KG1 (cell line): ENCODE results near the gene GPR160.

Source experiments
- DNase-seq: peaks from one replicate; lab custom pipeline; 2025; lab: John Stamatoyannopoulos, UW

Gene GPR160

DNA sequence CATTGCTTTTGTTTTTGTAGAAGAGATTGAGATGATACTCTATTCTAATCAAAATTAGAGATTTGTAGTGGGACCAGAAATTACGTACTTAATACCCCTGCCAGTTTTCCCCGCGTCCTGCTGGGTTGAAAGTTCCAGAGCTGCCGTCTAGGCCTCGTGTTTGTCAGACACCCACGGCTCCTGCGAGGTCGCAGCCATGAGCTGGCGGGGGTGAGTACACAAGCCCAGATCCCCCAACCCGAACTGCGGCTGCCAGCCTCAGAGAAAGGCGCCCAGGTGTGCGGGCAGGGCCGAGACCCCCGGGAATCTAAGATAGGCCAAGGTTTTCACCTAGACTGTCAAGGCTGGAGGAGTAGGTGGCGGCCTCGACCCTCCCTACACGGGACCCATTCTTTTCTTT lies 26.3 kb downstream of the GPR160 start:
- DNase-seq = no peak

DNA sequence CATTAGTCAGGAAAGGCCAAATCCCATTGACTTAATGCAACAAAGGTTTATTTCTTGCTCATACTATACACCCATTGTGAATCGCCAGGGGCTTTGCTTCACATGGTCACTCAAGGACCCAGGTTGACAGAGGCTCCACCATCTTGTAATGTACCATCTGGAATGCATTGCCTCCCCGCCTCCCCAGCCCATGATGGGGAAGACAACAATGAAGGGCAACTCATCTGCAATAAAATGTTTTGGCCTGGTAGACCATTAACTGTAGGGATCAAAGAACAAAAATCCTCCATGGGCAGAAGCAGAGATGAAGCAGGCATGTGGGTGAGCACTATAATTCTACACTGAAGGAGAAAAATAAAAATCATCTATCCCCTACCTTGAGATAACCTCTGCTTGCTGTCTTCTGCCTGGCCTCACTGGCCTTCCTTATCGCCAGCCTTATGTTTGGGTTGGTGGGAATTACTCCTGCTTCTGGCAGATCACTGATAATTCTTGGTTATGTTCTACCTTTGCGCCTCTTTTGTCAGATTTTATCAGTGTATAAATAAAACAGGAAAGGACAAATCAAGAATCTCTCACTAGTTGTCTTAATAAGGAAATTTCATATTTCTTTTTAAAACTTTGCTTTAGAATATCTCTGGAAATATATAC lies 37.8 kb downstream of the GPR160 start:
- DNase-seq = no peak

DNA sequence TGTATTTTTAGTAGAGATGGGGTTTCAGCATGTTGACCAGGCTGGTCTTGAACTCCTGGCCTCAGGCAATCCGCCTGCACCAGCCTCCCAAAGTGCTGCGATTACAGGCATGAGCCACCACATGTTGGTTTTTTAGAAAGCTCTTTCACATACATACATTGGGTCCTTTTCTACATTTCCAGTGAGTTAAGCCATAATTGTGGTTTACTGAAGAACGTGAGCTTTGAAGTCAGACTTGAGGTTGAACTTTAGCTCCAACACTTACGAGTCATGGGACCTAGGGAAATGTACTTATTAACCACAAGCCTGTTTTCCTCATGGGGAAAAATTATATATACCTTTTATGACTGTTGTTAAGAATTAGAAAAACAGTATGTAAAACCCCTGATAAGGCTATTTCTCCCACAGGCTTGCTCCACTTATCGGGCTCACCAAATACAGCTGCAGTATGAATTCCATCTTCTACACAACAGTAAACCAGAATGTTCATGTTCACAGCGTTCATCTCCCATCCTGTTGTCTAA lies 39.0 kb downstream of the GPR160 start:
- no peak for DNase-seq

DNA sequence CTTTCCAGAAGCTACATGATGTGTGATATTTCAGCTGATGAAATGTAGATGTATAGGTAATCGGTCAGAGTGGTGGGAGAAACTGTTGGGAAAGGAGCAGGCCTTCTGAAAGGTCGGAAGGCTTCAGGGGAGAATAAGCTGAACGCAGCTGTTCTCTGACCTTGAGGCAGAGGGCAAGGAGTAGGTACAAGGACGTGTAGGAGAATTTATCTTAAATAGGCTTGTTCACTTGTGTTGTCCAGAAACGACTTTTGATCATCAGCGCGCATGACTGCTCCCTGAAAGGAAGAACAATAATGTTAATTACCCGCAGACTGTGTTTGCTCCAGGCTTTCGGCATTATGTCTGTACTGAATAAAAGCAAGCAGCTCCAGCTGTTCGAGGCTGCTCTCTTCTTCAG lies 39.6 kb downstream of the GPR160 start:
- DNase-seq = no peak

DNA sequence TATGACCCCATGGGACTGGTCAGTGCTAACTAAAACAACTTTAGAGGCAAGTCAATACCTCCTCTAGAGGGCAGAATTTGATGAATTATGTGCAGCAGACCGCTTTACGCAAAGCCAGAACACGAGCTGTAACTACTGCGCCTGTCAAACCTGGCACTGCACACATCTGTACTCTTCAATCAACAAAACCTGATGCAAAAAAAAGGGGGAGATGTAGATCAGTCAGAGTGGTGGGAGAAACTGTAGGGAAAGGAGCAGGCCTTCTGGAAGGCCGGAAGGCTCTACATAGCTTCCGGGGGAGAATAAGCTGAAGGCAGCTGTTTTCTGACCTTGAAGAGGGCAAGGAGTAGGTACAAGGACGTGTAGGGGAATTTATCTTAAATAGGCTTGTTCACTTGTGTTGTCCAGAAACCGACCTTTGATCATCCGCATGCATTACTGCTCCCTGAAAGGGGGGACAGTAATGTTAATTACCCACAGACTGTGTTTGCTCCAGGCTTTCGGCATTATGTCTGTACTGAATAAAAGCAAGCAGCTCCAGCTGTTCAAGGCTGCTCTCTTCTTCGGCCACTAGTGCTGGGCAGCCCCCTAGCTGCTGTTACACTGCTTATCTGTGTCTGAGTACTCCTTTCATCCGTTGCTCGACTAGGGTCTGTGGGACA lies 41.0 kb downstream of the GPR160 start:
- no peak for DNase-seq

DNA sequence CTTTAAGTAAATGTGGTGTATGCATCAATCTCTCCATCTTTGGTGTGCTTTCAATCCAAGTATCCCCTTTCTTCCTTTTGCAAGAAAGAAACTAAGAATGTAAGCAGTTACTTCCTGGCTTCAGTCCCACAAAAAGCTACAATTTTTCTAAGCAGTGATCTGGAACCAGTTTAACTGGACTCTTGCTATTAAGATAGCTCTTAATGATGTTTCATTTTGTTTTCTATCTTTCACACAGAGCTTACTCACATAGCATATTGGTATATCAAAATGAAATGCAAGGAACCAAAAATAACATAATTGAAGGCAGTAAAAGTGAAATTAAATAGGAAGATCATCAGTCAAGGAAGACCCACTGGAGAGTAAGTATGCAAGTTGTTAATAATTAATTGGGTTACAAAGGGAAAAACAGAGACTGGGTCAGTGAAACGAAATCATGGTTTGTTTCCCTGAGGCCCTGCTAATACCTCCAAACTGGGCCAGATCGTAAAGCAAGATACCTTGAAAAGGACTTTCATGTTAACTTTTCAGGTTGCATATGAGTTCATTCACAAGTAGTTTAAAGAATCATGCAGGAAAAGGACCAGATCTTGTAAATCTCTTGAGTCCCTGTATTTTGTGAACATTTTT lies 41.9 kb downstream of the GPR160 start:
- DNase-seq = no peak

DNA sequence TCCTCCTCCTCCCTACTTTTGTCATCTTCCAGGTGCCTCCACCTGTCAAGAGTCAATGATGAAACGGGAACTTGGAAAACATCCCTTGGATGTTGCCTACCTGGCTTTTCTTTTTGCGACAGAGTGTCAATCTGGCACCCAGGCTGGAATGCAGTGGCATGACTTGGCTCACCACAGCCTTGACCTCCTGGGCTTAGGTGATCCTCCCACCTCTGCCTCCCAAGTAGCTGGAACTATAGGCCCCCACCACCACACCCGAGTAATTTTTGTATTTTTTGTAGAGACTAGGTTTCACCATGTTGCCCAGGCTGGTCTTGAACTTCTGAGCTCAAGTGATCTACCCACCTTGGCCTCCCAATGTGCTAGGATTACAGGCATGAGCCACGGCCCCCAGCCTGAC lies 42.8 kb downstream of the GPR160 start:
- no peak for DNase-seq

DNA sequence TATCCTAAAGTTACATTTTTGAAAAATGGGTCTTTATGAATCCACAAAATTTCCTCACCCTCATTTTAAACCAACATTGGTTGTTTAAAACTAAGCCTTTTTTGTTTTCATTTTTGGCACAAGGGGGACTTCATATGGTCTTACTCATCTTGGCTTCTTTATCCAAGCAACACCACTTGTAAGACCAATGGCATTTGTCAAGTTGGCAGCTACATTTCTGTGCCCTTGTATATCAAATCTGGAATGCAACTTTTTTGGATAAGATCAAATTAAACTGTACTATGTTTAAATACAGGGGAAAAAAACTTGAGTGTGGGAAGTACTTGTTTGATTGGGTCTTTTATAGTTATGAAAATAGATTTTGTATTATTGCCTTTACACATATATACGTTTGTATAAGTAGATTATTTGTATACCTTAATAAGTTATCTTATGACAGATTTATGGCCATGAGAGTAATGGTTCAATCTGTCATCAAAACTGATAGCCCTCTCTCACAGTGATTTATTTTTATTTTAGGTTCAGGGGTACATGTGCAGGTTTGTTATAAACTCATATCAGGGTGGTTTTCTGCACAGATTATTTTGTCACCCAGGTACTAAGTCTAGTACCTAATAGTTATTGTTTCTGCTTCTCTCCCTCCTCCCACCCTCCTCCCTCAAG lies 43.4 kb downstream of the GPR160 start:
- no peak for DNase-seq

DNA sequence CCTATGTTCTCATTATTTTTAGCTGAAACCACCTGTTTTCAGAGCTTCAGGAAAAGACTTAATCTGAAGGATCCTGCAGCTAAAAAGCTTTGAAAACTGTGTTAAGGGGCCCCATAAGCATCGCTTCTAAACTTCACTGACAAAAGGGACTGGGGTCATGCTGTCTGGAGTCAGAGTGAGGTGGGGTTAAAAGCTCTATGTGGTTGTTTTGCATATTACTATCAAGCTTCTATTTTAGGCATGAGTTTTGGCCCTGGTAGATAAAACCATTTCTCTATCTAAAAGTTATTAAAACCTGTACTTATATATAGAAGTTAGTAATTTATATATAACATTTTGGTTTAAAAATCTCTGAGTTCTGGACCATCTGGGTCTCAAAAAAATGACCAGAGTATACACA lies 45.5 kb downstream of the GPR160 start:
- DNase-seq = no peak

DNA sequence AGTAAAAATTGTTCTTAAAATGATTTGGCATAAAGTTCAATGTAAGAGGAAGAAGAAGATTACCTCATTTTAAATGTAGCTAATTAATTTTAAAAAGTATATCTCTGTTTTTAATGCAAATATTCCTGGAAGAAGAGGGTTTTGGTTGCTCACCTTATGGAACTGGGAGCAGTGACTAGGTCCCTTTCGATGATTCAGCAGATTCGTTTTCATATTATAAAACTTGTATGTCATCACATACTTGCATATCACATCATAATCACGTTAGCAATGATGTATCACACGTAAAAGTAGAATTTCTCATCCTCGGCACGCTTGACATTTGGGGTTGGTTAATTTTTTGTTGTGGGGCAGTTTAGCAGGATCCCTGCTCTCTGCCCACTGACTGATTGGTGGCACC lies 47.6 kb downstream of the GPR160 start:
- DNase-seq = no peak

DNA sequence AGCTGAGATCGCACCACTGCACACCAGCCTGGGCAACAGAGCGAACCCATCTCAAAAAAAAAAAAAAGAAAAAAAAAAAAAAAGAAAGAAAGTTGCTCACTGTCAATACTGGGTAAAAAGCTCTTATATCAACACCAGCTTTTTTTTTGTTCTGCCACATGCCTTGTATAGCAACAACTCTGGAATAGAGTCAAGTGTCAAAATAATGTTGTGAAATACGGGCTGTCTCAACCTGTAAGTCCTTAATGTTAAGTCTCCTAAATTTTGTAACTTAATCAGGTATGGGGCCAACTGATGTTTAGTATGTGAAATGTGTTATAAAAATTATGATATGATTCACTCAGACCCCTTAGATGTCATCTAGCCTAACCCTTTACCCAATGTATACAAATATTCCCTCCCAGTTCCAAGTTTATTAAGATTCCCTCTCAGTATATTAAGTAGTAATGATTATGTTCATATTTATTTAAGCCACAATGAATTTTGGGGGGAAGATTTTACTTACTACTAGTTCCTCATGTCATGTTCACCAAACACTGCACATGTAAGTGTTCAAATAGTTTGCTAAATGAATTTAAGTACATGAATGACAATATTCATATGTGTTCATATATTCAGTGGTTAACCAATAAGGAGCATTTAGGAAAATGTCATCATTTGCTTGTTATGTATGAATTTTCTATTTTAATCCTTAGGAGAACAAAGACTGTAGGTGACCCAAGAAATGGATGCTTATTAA lies 52.2 kb downstream of the GPR160 start:
- no peak for DNase-seq

DNA sequence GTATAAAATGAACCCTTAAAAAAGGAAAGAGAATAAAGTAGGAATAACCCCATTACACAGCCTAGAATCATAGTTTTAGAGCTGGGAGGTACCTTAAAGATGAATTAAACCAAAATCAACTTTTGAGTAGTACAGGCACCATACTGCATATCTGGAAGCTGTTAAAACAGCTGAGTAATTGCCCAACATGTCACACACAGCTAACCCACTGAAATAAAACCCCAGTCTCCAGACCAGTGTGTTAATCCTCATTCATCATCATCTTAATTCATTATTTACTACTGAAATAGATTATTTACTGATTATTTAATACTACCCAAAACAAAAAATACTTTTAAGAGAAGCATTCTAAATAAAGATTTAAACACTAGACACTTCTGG lies 52.8 kb downstream of the GPR160 start:
- DNase-seq = no peak

DNA sequence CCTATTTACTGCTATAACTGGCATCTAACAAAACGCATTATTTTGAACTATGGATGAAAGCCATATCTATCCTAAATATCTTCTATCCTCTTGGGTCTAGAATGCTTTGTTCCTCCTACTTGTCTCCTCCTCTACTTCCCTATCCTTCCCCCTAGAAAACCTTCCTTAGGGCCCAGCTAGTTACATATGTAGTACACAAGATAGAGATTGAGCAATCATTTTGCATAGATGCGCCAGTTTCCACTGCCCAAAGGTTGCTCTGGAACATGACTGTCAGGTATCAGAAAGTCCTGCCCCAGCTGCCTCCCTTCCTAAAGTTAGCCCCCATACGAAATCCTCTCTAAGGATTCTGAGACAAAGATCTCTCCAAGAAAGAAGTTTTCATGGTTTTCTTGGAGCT lies 55.1 kb downstream of the GPR160 start:
- DNase-seq = no peak

DNA sequence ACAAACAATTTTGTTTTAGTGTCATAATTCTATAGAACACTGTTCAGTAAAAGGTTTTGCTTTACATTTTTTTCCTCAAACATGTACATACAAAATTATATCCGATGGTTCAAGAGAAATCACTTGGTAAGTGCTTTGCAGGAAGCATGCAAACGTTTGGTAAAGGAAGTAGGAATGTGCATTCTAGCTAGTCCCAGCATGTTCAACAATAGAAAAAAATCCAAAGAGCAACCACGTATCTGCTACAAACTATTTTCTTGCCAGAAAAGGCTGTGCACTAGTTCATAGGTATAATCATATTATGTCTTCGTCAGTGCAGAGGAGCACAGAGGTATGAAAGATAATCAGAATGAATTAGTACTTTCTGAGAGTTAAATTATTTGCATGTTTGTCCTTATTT lies 58.0 kb downstream of the GPR160 start:
- DNase-seq = no peak

DNA sequence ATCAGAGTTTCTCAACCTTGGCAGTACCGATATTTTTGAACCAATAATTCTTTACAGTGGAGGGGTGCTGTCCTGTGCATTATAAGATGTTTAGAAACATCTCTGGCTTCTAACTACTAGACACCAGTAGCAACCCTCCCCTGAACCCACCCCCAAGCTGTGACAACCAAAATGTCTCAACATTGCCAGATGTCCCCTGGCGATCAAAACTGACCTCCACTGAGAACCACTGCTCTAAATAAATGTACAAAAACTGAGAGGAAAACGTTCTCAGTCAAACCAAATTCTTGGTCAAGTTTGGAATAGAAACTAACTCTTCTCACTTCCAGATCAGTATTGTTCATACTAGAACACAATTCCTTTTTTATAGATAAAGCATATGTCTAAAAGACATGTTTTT lies 58.5 kb downstream of the GPR160 start:
- DNase-seq = no peak

DNA sequence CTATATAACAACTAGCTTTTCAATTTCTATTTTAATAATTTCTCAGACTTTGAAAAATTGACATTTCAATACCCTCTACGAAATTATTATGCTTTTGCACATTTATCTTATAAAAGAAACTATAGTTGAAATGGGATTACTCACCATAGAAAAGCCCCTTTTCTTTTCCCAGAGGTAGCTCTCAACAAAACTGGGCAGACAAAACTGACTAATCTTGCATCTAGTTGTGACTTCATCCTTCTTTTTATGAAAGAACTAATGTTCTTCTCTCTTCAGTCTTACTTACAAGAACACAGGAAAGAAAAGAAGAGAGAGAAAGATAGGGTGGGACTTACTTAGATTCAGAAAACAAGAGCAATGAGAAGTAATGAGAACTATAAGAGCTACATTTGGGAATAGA lies 61.0 kb downstream of the GPR160 start:
- DNase-seq = no peak

DNA sequence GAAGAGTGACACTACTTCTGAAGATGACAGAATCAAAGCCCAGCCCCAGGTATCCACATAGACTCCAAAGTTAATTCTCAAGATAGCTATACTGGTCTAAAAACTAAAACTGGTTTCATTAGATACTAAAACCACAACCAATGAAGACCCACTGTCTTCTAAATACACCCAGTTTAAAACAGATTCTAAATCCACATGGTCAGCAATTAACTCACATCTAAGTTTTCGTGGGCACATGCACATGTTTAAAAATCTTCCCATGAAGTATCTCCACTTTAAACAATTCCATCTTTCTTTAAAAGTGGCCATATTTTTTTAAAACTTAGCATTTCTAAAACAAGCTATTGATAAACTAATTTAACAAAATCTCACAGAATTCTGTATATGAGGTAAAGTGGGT lies 63.1 kb downstream of the GPR160 start:
- DNase-seq = no peak

DNA sequence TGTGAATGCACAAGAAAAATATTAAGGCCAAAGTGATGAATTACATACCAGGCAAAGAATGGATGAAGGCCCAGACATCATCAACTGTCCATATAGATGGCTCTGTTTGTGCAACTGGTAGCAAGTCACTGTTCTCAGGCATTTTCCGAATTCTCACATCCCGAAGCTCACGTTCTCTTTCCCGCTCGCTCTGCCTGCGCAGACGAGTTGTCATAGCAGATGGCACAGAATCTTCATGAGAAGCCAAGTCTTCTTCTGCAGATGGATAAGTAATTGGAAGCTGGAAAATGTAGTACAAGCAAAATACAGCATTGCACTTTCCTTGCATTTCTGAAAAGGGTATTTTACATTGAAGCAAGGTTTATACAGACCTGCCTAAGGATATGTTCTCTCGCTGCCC lies 64.6 kb downstream of the GPR160 start:
- no peak for DNase-seq

DNA sequence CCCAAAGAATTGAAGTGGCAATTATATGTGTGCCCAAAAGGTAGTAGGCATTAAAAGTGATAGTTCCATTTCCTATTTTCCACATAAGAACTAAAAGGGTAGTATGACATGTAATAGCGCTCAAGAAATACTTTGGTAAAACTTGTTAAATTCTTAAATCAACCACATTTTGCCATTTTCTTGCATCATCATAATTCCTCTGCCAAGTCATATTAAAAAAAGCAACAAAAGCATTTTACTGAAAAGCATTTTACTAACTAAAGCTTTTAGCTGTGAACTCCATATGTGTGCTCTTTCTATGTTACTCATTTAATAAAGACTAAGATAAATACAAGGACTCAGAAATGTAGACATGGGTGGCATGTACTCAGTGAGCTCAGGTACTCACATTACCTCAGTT lies 70.1 kb downstream of the GPR160 start:
- no peak for DNase-seq

DNA sequence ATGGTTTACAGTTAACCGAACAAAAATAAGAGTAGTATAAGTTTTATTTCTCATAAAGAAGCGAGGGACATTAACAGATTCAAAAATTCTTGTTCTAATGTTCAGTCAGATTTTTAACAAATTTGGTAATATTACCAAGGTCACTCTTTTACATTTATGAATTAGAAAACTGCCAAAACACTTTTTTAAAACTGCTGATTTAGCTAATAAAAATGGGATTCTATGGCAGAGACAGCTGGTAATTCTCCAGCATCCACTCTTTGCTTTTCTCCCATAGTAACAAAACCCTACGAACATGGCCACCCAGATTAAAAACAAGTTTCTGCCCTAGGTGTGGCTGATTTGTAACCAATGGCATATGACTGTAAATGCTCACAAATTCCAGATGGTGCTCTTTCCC lies 71.2 kb downstream of the GPR160 start:
- DNase-seq = no peak

DNA sequence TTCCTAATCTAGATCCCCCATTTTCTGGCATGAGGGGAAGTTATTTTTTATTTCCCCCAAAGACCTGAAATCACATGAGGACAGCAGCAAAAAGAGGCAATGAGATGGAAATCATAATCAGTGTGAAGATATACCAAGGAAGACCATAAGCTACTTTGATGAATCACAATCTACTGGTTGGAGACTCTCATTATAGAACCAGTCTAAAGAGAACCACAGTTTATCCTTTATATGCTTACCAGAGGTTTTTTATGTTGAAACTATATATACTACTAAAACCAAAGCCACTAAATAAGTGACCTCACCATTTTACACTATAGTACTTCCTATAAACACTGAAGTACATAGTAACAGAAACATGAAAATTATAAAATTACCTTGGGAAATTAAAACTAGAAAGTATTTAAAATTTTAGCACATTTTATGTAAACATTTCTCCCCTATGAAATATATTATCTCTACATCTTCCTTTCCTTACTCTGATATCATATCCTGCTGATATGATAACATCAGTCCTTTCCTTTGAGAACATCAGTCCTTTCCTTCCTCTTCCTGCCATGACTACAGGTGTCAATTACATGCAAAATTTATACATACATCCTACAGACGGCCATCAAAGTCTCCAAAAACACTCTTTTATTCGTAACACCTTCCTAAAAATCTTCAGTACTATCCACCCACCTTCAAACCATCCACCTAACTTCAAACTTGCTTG lies 71.9 kb downstream of the GPR160 start:
- DNase-seq = no peak
